Smooth muscle cell (in vitro differentiated cells): ENCODE results near the gene SERP2. TPM values are rescaled to one million over a fixed set of nuclear protein-coding genes. Genes with fewer than 3 reads are reported as not detected.

Experiments used
- DNase-seq: peaks from one replicate; lab custom pipeline; 2025; ENCODE audit not compliant: unreplicated experiment; lab: John Stamatoyannopoulos, UW
- H2AFZ ChIP-seq: fragments of 200-600 bp; sonication (generic); 2 replicates; pipeline ENCODE4 v1.6.0; 2016; ENCODE audit warnings: antibody characterized with exemption, low read depth, mild to moderate bottlenecking
- H3F3A ChIP-seq: fragments of 200-600 bp; sonication (generic); 2 replicates; pipeline ENCODE4 v1.6.0; 2017; ENCODE audit warnings: antibody characterized with exemption, low read depth
- H3K27ac ChIP-seq: fragments of 200-600 bp; sonication (generic); 2 replicates; pipeline ENCODE4 v1.5.1; 2016; ENCODE audit warnings: low read depth, mild to moderate bottlenecking
- H3K27me3 ChIP-seq: fragments of 200-600 bp; sonication (generic); 2 replicates; pipeline ENCODE4 v1.6.1; 2016; ENCODE audit warnings: low read depth, mild to moderate bottlenecking
- H3K36me3 ChIP-seq: fragments of 200-600 bp; sonication (generic); 2 replicates; pipeline ENCODE4 v1.5.1; 2016; ENCODE audit warnings: low read depth
- H3K4me1 ChIP-seq: fragments of 200-600 bp; sonication (generic); 2 replicates; pipeline ENCODE4 v1.5.1; 2016; ENCODE audit warnings: low read depth
- H3K4me2 ChIP-seq: fragments of 200-600 bp; sonication (generic); 2 replicates; pipeline ENCODE4 v1.6.0; 2016; ENCODE audit warnings: mild to moderate bottlenecking
- H3K4me3 ChIP-seq: fragments of 200-600 bp; sonication (generic); 2 replicates; pipeline ENCODE4 v1.5.1; 2016; ENCODE audit warnings: mild to moderate bottlenecking
- H3K79me2 ChIP-seq: fragments of 200-600 bp; sonication (generic); 2 replicates; pipeline ENCODE4 v1.6.0; 2016; ENCODE audit warnings: low read depth, mild to moderate bottlenecking
- H3K9ac ChIP-seq: fragments of 200-600 bp; sonication (generic); 2 replicates; pipeline ENCODE4 v1.6.0; 2016; ENCODE audit warnings: low read depth
- H3K9me3 ChIP-seq: fragments of 200-600 bp; sonication (generic); replicated peaks from 2 replicates; pipeline ENCODE4 v1.5.1; 2016; ENCODE audit warnings: low read depth
- H4K20me1 ChIP-seq: fragments of 200-600 bp; sonication (generic); 2 replicates; pipeline ENCODE4 v1.6.0; 2016; ENCODE audit warnings: low read depth
- WGBS: methylation state at CpG from one replicate; pipeline ENCODE4 v1.1.7; 2016; ENCODE audit warnings: low lambda C conversion rate; 5-methylcytosine and 5-hydroxymethylcytosine counted together
- polyA plus RNA-seq: library from polyadenylated mRNA; unstranded; fragments of >200 nt; fragmentation: Nextera tagmentation; extraction: Ambion mirVana; gene quantifications from 2 replicates; pipeline ENCODE4 v1.2.1, GENCODE V29; 2016
- total RNA-seq: library from RNA; depleted of rRNA; stranded (reverse); fragments of >200 nt; gene quantifications from 2 replicates; pipeline ENCODE4 v1.2.3, GENCODE V29; 2014
- TF ChIP-seq, protein P1 (sequence below): fragments of 200-600 bp; sonication (generic); IDR thresholded peaks from 2 replicates; pipeline ENCODE4 v1.5.1; 2017; ENCODE audit warnings: borderline replicate concordance, mild to moderate bottlenecking, antibody characterized with exemption; ENCODE audit not compliant: insufficient read depth, poor library complexity, severe bottlenecking

SERP2 gene
- total and polyA plus RNA-seq, 2 experiments from 2014 or later = 1.8 to 2.1 TPM

DNA sequence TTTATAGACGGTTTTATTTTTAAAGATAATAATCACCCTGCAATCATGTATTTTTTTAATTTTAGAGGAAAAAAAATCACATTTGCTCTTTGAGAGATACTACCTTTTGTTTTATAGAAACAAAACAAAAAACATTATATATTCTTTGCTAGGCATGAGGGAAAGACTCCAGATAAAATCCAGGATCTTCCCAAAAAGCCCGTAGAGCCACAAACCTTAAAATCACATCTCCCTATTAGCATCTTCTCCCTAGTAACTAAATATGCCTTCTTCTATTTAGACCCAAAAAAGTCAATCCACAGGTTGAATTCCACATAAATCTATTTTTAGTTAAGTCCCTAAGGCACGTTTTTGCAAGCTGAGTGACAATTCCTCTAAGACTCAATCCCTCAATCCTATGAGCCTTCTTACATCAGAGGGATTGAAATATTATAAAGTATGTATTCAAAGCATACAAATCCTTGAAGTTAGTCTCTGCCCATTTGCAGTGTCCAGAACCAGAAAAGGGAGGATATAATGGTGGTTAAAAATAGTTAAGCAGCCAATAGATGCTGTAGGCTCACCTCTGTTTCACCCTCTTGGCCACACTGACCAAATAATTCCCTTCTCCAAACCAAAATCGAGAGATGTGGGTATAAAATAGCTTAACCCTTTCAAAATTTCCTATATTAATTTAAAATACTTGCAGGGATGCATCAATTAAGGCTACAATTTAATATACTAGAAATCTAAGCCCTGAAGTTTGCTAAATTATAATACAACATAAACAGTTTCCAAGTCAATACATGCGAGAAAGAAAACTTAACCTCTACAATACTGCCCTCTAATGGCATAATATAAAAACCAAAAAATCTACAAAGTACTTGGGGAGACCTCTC, 64.0 kb downstream of the SERP2 start:
- Histone ChIP-seq H4K20me1 (peaks cover 64% of the 10 kb centered on the region), H3K4me2 (peak overlapping the region; percentile 91), H3K4me3 (peak overlapping the region; percentile 97), H3K9ac (peak overlapping the region; percentile 90), H3K27me3 (no peaks in the 10 kb centered on the region), H2AFZ (no peak overlapping the region), H3K27ac (peak overlapping the region; percentile 97), H3K36me3 (no peaks in the 10 kb centered on the region), H3K79me2 (peaks cover 11% of the 10 kb centered on the region), H3K9me3 (no peaks in the 10 kb centered on the region), H3F3A (peaks cover 20% of the 10 kb centered on the region), H3K4me1 (peaks cover 27% of the 10 kb centered on the region)
- 12% methylated on average over 5 of the region's 5 CpGs for WGBS
- TF ChIP-seq, protein P1, sequence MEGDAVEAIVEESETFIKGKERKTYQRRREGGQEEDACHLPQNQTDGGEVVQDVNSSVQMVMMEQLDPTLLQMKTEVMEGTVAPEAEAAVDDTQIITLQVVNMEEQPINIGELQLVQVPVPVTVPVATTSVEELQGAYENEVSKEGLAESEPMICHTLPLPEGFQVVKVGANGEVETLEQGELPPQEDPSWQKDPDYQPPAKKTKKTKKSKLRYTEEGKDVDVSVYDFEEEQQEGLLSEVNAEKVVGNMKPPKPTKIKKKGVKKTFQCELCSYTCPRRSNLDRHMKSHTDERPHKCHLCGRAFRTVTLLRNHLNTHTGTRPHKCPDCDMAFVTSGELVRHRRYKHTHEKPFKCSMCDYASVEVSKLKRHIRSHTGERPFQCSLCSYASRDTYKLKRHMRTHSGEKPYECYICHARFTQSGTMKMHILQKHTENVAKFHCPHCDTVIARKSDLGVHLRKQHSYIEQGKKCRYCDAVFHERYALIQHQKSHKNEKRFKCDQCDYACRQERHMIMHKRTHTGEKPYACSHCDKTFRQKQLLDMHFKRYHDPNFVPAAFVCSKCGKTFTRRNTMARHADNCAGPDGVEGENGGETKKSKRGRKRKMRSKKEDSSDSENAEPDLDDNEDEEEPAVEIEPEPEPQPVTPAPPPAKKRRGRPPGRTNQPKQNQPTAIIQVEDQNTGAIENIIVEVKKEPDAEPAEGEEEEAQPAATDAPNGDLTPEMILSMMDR = peak; percentile 68
- DNase-seq = no peak

DNA sequence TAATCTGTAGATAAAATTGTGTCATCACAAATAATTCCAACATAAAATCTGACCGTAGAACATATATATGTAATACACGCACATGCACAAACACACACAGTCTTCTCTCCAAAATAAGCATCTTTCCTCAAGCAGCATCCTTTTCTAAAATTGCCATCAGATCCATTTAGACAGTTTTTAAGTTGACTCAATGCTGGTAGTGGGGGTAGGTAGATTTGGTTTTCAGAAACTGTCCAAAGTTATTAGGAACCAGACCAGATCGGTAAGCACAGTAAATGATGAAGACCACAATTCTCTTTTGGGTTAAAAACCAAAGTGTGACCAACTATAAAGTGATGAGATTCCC, 64.6 kb downstream of the SERP2 start:
- peaks cover 62% of the 10 kb centered on the region for H4K20me1 ChIP-seq
- TF ChIP-seq, protein P1 = no peak
- WGBS = 24% methylated on average over 3 of the region's 3 CpGs

DNA sequence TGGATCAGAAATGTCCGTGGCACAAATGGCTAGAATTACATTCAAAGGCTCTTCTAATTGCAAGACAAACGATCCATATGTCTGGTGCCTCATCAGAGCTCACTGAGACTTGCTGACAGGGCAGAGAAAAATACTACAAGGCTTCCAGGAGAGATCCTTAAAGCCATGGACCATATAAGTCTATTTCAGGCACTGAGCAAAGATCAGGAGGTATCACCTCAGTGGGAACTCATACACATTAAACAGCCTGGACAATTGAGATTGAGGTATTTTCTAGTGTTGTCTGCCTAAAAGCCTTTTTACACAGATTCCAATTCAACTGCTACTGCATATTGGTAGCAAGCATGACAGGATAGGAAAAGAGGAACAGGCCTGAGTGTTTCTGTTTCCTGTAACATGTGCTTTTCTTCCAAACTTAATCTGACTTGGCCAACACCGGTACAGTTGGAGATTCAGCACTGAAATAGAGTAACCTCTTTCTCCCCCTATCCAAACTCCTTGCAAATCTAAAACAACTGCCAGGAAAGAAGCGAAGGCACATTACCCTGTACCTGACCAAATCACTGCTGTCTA, 65.9 kb downstream of the SERP2 start:
- H3K36me3 ChIP-seq = no peaks in the 10 kb centered on the region
- H3K79me2 ChIP-seq = peaks cover 23% of the 10 kb centered on the region
- TF ChIP-seq, protein P1 = no peak
- no peaks in the 10 kb centered on the region for H3K27me3 ChIP-seq
- DNase-seq = no peak
- peaks cover 12% of the 10 kb centered on the region for H3F3A ChIP-seq
- H3K9me3 ChIP-seq = no peaks in the 10 kb centered on the region
- 55% methylated on average over 4 of the region's 4 CpGs for WGBS
- no peak overlapping the region for H2AFZ ChIP-seq
- H3K9ac ChIP-seq = no peak overlapping the region
- peaks cover 60% of the 10 kb centered on the region for H4K20me1 ChIP-seq
- H3K4me2 ChIP-seq = no peak overlapping the region
- no peak overlapping the region for H3K4me3 ChIP-seq
- peak overlapping the region; percentile 9 for H3K27ac ChIP-seq
- H3K4me1 ChIP-seq = peaks cover 10% of the 10 kb centered on the region

More for the DNA sequence above, 64.6 kb downstream of the SERP2 start:
- Histone ChIP-seq H3K4me1 (peaks cover 23% of the 10 kb centered on the region), H3K4me2 (no peak overlapping the region), H3F3A (peaks cover 16% of the 10 kb centered on the region), H3K27me3 (no peaks in the 10 kb centered on the region), H3K4me3 (no peak overlapping the region), H3K79me2 (peaks cover 17% of the 10 kb centered on the region), H3K9ac (no peak overlapping the region), H3K27ac (no peak overlapping the region), H3K9me3 (no peaks in the 10 kb centered on the region), H2AFZ (no peak overlapping the region), H3K36me3 (no peaks in the 10 kb centered on the region)
- DNase-seq = no peak
